ENCODE results near the gene PPP1R27. TPM values are rescaled to one million over a fixed set of nuclear protein-coding genes. Genes with fewer than 3 reads are reported as not detected.

Gene PPP1R27
- total and polyA plus RNA-seq, 9 of the 15 experiments (the other 6 are each of a cell fraction or from before 2014, with no cell fraction given) = 0.29 to 6.9 (median 1.5) TPM; not detected in 2

GRCh38 chr17:81840826-81841778, 6.3 kb upstream of the PPP1R27 start:
- no peak overlapping the region for H2AFZ ChIP-seq (ENCODE audit: low read depth, low read length)
- ChIA-PET CTCF (ENCODE audit: low intra/inter-chr PET ratio) (no interaction called here), POLR2A (interaction anchor here (1.0 to 8.0 kb wide), 6 partner anchors 8 to 20 kb away, joined by 3 to 85 read pairs (median 21); partner anchors contain the start of genes MCRIP1 and P4HB)
- peaks cover 4 to 50% of the 10 kb centered on the region in 2 experiments; a peak in 4 of 5 replicates for H3K4me1 ChIP-seq (replicated peaks in 1 of 2; ENCODE audit: control insufficient read depth in 2 of 2, insufficient read depth in 2 of 2, low read length in 2 of 2)
- FAIRE-seq (no peak), ATAC-seq (no peak), DNase-seq (ENCODE audit: extremely low read depth in 1 of 4, low spot score in 3 of 4) (no peak)
- no peaks in the 10 kb centered on the region for H3K9me1 ChIP-seq (ENCODE audit: control insufficient read depth, insufficient read depth, low read length)
- H4K20me1 ChIP-seq (replicated peaks; ENCODE audit: control insufficient read depth, insufficient read depth, low read length) = peaks cover 13% of the 10 kb centered on the region
- no peak overlapping the region for H3K4me3 ChIP-seq
- no peaks in the 10 kb centered on the region for H3K9me3 ChIP-seq (replicated peaks; ENCODE audit: control insufficient read depth, insufficient read depth, low read depth, low read length)
- BruUV-seq (replicated peaks) = no TSS peak
- no peak overlapping the region for H3K4me2 ChIP-seq (ENCODE audit: insufficient read depth, low read length)
- no peaks in the 10 kb centered on the region for H3K27me3 ChIP-seq (ENCODE audit: control insufficient read depth in 2 of 2, insufficient read depth in 2 of 2, low read length in 2 of 2)
- 80% methylated on average over 40 of the region's 40 CpGs for WGBS (ENCODE audit: insufficient coverage, low coverage, missing lambda C conversion rate)
- peaks cover 35% of the 10 kb centered on the region; the same call in 2 of the 3 replicates for H3K36me3 ChIP-seq (ENCODE audit: control insufficient read depth, insufficient read depth, low read length)
- in situ Hi-C loops (cut with MboI) = no loop called here
- intact Hi-C loops (cut with micrococcal nuclease) = no loop called here
- no peak overlapping the region for H3K27ac ChIP-seq (ENCODE audit: extremely low read depth, low read depth, low read length)
- peak overlapping the region in 1 of 2 experiments; percentile 74; a peak in 2 of 4 replicates for H3K9ac ChIP-seq (ENCODE audit: insufficient read depth in 1 of 2, low read depth in 2 of 2, low read length in 2 of 2)
- no peaks in the 10 kb centered on the region for H3K79me2 ChIP-seq (ENCODE audit: control insufficient read depth, insufficient read depth, low read length)
- TF ChIP-seq HMG20B (CRISPR knock-in tag; IDR thresholded peaks at IDR 0.05) (no peak), ZNF384 (IDR thresholded peaks at IDR 0.05; ENCODE audit: low read depth, low read length) (no peak), KLF6 (CRISPR knock-in tag; IDR thresholded peaks at IDR 0.05; ENCODE audit: borderline replicate concordance) (no peak), FOS (IDR thresholded peaks at IDR 0.05; ENCODE audit: extremely low read depth, insufficient read length) (no peak), KLF1 (tag; IDR thresholded peaks at IDR 0.05) (no peak), TGIF2 (CRISPR knock-in tag; IDR thresholded peaks at IDR 0.05) (0 out of 2 replicates have a peak, but pooled peaks have one; percentile 14), NR3C1 (CRISPR knock-in tag; IDR thresholded peaks at IDR 0.05) (no peak), RBFOX2 (IDR thresholded peaks at IDR 0.05; ENCODE audit: low read depth, low read length) (peak; percentile 50; the same call in 1 of the 2 replicates), ZBTB7A (IDR thresholded peaks at IDR 0.05; ENCODE audit: borderline replicate concordance, control insufficient read depth, low read depth, low read length) (no peak), TFAP4 (CRISPR knock-in tag; IDR thresholded peaks at IDR 0.05; ENCODE audit: borderline replicate concordance) (0 out of 2 replicates have a peak, but pooled peaks have one; percentile 22), NFE2 (IDR thresholded peaks at IDR 0.05; ENCODE audit: low read depth) (no peak), VEZF1 (CRISPR knock-in tag; IDR thresholded peaks at IDR 0.05) (no peak), KDM4B (IDR thresholded peaks at IDR 0.05; ENCODE audit: borderline replicate concordance in 2 of 2, low read depth in 1 of 2) (no peak), ZZZ3 (IDR thresholded peaks at IDR 0.05) (no peak), BHLHE40 (IDR thresholded peaks at IDR 0.05; ENCODE audit: low read length) (no peak), KHSRP (IDR thresholded peaks at IDR 0.05) (no peak), CBFB (CRISPR knock-in tag; IDR thresholded peaks at IDR 0.05) (0 out of 2 replicates have a peak, but pooled peaks have one; percentile 32), PATZ1 (CRISPR knock-in tag; IDR thresholded peaks at IDR 0.05; ENCODE audit: borderline replicate concordance) (no peak)
